ENCODE results near the gene PGRMC2.

Gene PGRMC2

GRCh38 chr4:128283071-128283470, 4.5 kb downstream of the PGRMC2 start:
- no peak for DNase-seq (ENCODE audit: extremely low spot score)
- POLR2A ChIA-PET = no interaction called here
- CTCF ChIA-PET = interaction anchor here (0.5 to 0.7 kb wide), 2 partner anchors 256 to 580 kb away, joined by 3 to 6 read pairs; no protein-coding TSS in a partner anchor
- TF ChIP-seq CTBP1 (IDR thresholded peaks at IDR 0.05; ENCODE audit: borderline replicate concordance) = no peak
- TF ChIP-seq FOXM1 (IDR thresholded peaks at IDR 0.05; ENCODE audit: borderline replicate concordance) = no peak
- no peak for TF ChIP-seq ARNT (IDR thresholded peaks at IDR 0.05)
- no peak for TF ChIP-seq SP1 (IDR thresholded peaks at IDR 0.05)
- TF ChIP-seq PKNOX1 (IDR thresholded peaks at IDR 0.05) = no peak
- TF ChIP-seq HDGF (IDR thresholded peaks at IDR 0.05; ENCODE audit: borderline replicate concordance) = no peak
- no peak for TF ChIP-seq ZNF384 (IDR thresholded peaks at IDR 0.05)
- no peak for TF ChIP-seq ELF4 (IDR thresholded peaks at IDR 0.05)

- ChIA-PET POLR2A (no interaction called here), CTCF (no interaction called here)
- TF ChIP-seq SUZ12 (IDR thresholded peaks at IDR 0.05) = no peak
- TF ChIP-seq PKNOX1 (IDR thresholded peaks at IDR 0.05) = no peak
- no peak for DNase-seq (ENCODE audit: extremely low spot score)
Measured at GRCh38 chr4:128282516-128282915, 5.1 kb downstream of the PGRMC2 start.

GRCh38 chr4:128281354-128281753, 6.3 kb downstream of the PGRMC2 start:
- no peak for TF ChIP-seq BHLHE40 (IDR thresholded peaks at IDR 0.05; ENCODE audit: borderline replicate concordance)
- DNase-seq (ENCODE audit: extremely low spot score) = no peak
- ChIA-PET POLR2A (no interaction called here), CTCF (interaction anchor here (0.6 kb wide), 1 partner anchor 25 kb away, joined by 3 read pairs; no protein-coding TSS in a partner anchor)

GRCh38 chr4:128279624-128280225, 7.9 kb downstream of the PGRMC2 start:
- ChIA-PET CTCF (interaction anchor here (0.6 kb wide), 1 partner anchor 62 kb away, joined by 3 read pairs; no protein-coding TSS in a partner anchor), POLR2A (no interaction called here)
- TF ChIP-seq PKNOX1 (IDR thresholded peaks at IDR 0.05) (no peak), L3MBTL2 (conservative IDR thresholded peaks at IDR 0.05) (no peak), CTBP1 (IDR thresholded peaks at IDR 0.05; ENCODE audit: borderline replicate concordance) (no peak), FOXK2 (IDR thresholded peaks at IDR 0.05) (no peak), FOXM1 (IDR thresholded peaks at IDR 0.05; ENCODE audit: borderline replicate concordance) (no peak), SP1 (IDR thresholded peaks at IDR 0.05) (no peak), HDGF (IDR thresholded peaks at IDR 0.05; ENCODE audit: borderline replicate concordance) (no peak), SUZ12 (IDR thresholded peaks at IDR 0.05) (no peak), ARNT (IDR thresholded peaks at IDR 0.05) (no peak), ELF4 (IDR thresholded peaks at IDR 0.05) (no peak), ZNF384 (IDR thresholded peaks at IDR 0.05) (no peak), NFRKB (IDR thresholded peaks at IDR 0.05) (no peak), BHLHE40 (IDR thresholded peaks at IDR 0.05; ENCODE audit: borderline replicate concordance) (no peak), TARDBP (IDR thresholded peaks at IDR 0.05) (no peak), FOXA1 (IDR thresholded peaks at IDR 0.05) (no peak), LEF1 (IDR thresholded peaks at IDR 0.05; ENCODE audit: borderline replicate concordance) (no peak)
- no peak for DNase-seq (ENCODE audit: extremely low spot score)

- TF ChIP-seq SUZ12 (IDR thresholded peaks at IDR 0.05) (no peak), PKNOX1 (IDR thresholded peaks at IDR 0.05) (no peak), NFRKB (IDR thresholded peaks at IDR 0.05) (no peak), BHLHE40 (IDR thresholded peaks at IDR 0.05; ENCODE audit: borderline replicate concordance) (no peak), FOXM1 (IDR thresholded peaks at IDR 0.05; ENCODE audit: borderline replicate concordance) (no peak), ARNT (IDR thresholded peaks at IDR 0.05) (no peak), ELF4 (IDR thresholded peaks at IDR 0.05) (no peak), FOXK2 (IDR thresholded peaks at IDR 0.05) (no peak), LEF1 (IDR thresholded peaks at IDR 0.05; ENCODE audit: borderline replicate concordance) (no peak)
- POLR2A ChIA-PET = no interaction called here
- CTCF ChIA-PET = no interaction called here
- no peak for DNase-seq (ENCODE audit: extremely low spot score)
Measured at GRCh38 chr4:128277856-128278255, 9.8 kb downstream of the PGRMC2 start.

- ChIA-PET POLR2A (no interaction called here), CTCF (no interaction called here)
- DNase-seq (ENCODE audit: extremely low spot score) = no peak
- TF ChIP-seq L3MBTL2 (conservative IDR thresholded peaks at IDR 0.05) = no peak
- TF ChIP-seq FOXA1 (IDR thresholded peaks at IDR 0.05) = no peak
- no peak for TF ChIP-seq ZNF384 (IDR thresholded peaks at IDR 0.05)
- no peak for TF ChIP-seq BHLHE40 (IDR thresholded peaks at IDR 0.05; ENCODE audit: borderline replicate concordance)
- TF ChIP-seq FOXK2 (IDR thresholded peaks at IDR 0.05) = no peak
- no peak for TF ChIP-seq SUZ12 (IDR thresholded peaks at IDR 0.05)
- no peak for TF ChIP-seq LEF1 (IDR thresholded peaks at IDR 0.05; ENCODE audit: borderline replicate concordance)
- TF ChIP-seq PKNOX1 (IDR thresholded peaks at IDR 0.05) = no peak
- no peak for TF ChIP-seq TARDBP (IDR thresholded peaks at IDR 0.05)
- TF ChIP-seq ELF4 (IDR thresholded peaks at IDR 0.05) = no peak
- TF ChIP-seq FOXM1 (IDR thresholded peaks at IDR 0.05; ENCODE audit: borderline replicate concordance) = no peak
- no peak for TF ChIP-seq ARNT (IDR thresholded peaks at IDR 0.05)
- TF ChIP-seq HDGF (IDR thresholded peaks at IDR 0.05; ENCODE audit: borderline replicate concordance) = no peak
- no peak for TF ChIP-seq NFRKB (IDR thresholded peaks at IDR 0.05)
- TF ChIP-seq SP1 (IDR thresholded peaks at IDR 0.05) = no peak
- no peak for TF ChIP-seq CTBP1 (IDR thresholded peaks at IDR 0.05; ENCODE audit: borderline replicate concordance)
Measured at GRCh38 chr4:128275346-128275745, 12.3 kb downstream of the PGRMC2 start.
